Measurements from ENCODE around the gene LYSMD3.
"Not testable (repeated sequence)": the region's sequence is repeated elsewhere in the genome, so short reads cannot be mapped to it uniquely, and the experiment has no call there.

GRCh38 chr5:90576566-90576965 lies 47.2 kb upstream of the LYSMD3 start:
- not testable (repeated sequence) for TF ChIP-seq CTCF, POLR2A (IDR thresholded peaks at IDR 0.05)
